ENCODE results near the gene KDELR3.

- no peak for TF ChIP-seq CTCF (IDR thresholded peaks at IDR 0.05 in 8 of 11, conservative IDR thresholded peaks at IDR 0.05 in 3 of 11)
- TF ChIP-seq POLR2A (IDR thresholded peaks at IDR 0.05), result no peak
These were observed 18.1 kb upstream of the KDELR3 start for GRCh38 chr22:38449776-38450175.

Data from spleen (tissue), 7 donors.